AG04450 (cell line): ENCODE measurements around the gene TTC19. TPM values are rescaled to one million over a fixed set of nuclear protein-coding genes. Genes with fewer than 3 reads are reported as not detected.

Source experiments
- CTCF ChIA-PET: fragments of 300-600, 350-600 bp; formaldehyde crosslinking; extraction: SDS; loops from one replicate; lab custom pipeline; 2022; ENCODE audit warnings: antibody characterized with exemption, inconsistent platforms; lab: Charles Lee
- POLR2A ChIA-PET: fragments of 350-600 bp; formaldehyde crosslinking; extraction: SDS; loops from one replicate; lab custom pipeline; 2021; ENCODE audit warnings: antibody characterized with exemption, inconsistent platforms; lab: Yijun Ruan, JAX
- DNase-seq: peaks from one replicate; pipeline ENCODE4 v3.0.0-alpha.2; 2011; ENCODE audit warnings: low read depth, low spot score
- H3K27ac ChIP-seq: one replicate; pipeline ENCODE4 v1.5.1; 2012; ENCODE audit warnings: low read depth, low read length, control low read depth
- H3K27me3 ChIP-seq: one replicate; pipeline ENCODE4 v1.6.0; 2012; ENCODE audit warnings: low read length; ENCODE audit not compliant: control insufficient read depth, insufficient read depth
- H3K4me3 ChIP-seq: 2 replicates; pipeline ENCODE4 v1.5.1; 2011; ENCODE audit warnings: mild to moderate bottlenecking, low read depth, low read length, control low read depth
- H3K9me3 ChIP-seq: 2 replicates; pipeline ENCODE4 v1.5.1; 2012; ENCODE audit warnings: low read length; ENCODE audit not compliant: control insufficient read depth, insufficient read depth
- polyA minus RNA-seq: library from RNA; depleted of rRNA, polyadenylated mRNA; stranded (reverse); fragments of >200 nt; gene quantifications from 2 replicates; pipeline ENCODE4 v1.2.3, GENCODE V29; 2011; rRNA and poly(A)+ RNA removed
- polyA plus RNA-seq: library from polyadenylated mRNA; depleted of rRNA; stranded (reverse); fragments of >200 nt; gene quantifications from 2 replicates; pipeline ENCODE4 v1.2.3, GENCODE V29; 2011; rRNA removed
- TF ChIP-seq, protein P1 (sequence below): IDR thresholded peaks from 2 replicates; pipeline ENCODE4 v1.5.1; 2011; ENCODE audit warnings: low read depth, low read length, control low read depth, inconsistent platforms

Gene TTC19
- polyA plus RNA-seq (5.9 and 6.6 TPM in 2 replicates), polyA minus RNA-seq (7.2 and 8.0 TPM in 2 replicates)

DNA sequence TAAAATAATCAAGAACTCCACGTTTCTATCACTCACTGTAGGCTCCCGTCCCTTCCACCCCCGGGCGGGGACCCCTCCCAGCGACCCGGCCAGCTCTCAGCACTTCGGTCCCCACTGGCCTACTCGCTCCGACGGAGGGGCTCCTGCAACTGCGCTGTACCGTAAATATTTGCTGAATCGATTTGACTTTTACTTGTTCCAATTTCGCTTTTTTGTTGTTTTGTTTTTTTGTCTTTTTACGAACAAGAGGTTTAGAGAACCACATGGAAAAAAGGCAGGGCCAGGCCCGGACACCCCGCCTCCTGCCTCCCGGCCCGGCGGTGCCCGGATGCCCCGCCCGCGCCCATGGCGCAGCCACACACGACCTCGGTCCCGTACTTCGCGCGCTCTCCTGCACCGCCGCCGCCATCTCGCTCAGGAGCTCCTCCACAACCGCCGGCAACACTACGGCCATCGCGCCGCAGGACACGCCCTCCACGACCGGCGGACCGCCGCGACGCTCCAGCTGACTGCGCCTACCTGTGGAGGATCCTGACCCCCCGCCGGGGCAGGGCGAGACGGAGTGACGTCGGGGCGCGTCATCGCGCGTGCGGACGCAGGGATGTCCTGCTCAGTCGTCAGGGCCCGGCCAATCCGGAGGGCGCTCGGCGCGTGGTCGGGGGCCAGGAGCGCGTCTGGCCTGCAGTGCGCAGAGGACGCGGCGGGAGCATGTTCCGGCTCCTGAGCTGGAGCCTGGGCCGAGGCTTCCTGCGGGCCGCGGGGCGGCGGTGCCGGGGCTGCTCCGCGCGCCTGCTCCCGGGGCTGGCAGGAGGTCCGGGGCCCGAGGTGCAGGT lies at the start of gene TTC19, which contains the start of gene ZSWIM7:
TTC19 (plus strand) TSS at position 684 of the 833 bp plus-strand sequence; CDS start at position 709, 25 bp downstream.
ZSWIM7 (minus strand) TSS at position 564 of the 833 bp plus-strand sequence; CDS start at position 454, 110 bp downstream.
- Histone ChIP-seq H3K27ac (peak within 1 kb of the TSS; percentile 93), H3K9me3 (no peaks in the 10 kb centered on the region), H3K4me3 (peak within 1 kb of the TSS; percentile 80), H3K27me3 (no peaks in the 10 kb centered on the region)
- TF ChIP-seq, protein P1, sequence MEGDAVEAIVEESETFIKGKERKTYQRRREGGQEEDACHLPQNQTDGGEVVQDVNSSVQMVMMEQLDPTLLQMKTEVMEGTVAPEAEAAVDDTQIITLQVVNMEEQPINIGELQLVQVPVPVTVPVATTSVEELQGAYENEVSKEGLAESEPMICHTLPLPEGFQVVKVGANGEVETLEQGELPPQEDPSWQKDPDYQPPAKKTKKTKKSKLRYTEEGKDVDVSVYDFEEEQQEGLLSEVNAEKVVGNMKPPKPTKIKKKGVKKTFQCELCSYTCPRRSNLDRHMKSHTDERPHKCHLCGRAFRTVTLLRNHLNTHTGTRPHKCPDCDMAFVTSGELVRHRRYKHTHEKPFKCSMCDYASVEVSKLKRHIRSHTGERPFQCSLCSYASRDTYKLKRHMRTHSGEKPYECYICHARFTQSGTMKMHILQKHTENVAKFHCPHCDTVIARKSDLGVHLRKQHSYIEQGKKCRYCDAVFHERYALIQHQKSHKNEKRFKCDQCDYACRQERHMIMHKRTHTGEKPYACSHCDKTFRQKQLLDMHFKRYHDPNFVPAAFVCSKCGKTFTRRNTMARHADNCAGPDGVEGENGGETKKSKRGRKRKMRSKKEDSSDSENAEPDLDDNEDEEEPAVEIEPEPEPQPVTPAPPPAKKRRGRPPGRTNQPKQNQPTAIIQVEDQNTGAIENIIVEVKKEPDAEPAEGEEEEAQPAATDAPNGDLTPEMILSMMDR: no peak
- DNase-seq: peak; percentile 81
- ChIA-PET POLR2A (interaction anchor here (0.8 to 1.6 kb wide), 6 partner anchors 40 to 348 kb away, joined by 3 to 12 read pairs (median 7); partner anchors contain the start of gene ADORA2B), CTCF (interaction anchor here (0.7 to 2.8 kb wide), 6 partner anchors 51 to 346 kb away, joined by 3 to 19 read pairs (median 4); partner anchors contain the start of gene ADORA2B)

GRCh38 chr17:15951368-15952047 lies 48.1 kb upstream of the TTC19 start:
- H3K27me3 ChIP-seq: no peaks in the 10 kb centered on the region
- POLR2A ChIA-PET: no interaction called here
- TF ChIP-seq, protein P1: no peak
- H3K27ac ChIP-seq: no peak overlapping the region
- no peak overlapping the region for H3K4me3 ChIP-seq
- DNase-seq: no peak
- CTCF ChIA-PET: no interaction called here
- no peaks in the 10 kb centered on the region; the same call in 1 of the 2 replicates for H3K9me3 ChIP-seq

DNA sequence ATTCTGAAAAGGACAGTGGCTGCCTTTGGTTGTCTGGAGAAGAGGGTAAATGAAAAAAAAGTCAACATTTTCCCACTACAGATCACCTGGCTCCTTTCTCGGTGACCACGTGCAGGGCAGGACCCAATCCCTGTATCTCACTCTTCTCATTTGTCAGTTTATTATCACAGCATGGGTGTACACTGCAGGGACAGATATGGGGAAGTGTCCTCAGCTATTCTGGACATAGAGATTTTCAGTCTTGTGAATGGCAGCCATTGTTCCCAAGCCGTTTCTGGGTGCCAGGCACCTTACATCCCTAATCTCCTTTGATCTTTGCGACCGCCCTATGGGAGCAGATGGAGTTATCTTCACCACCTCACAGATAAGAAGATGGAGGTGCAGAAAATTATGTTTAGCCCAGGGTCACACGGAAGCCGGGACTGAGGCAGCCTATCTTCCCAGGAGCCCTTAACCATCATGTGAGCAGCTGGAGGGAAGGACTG lies 47.5 kb upstream of the TTC19 start:
- POLR2A ChIA-PET: no interaction called here
- CTCF ChIA-PET: no interaction called here
- no peaks in the 10 kb centered on the region for H3K27me3 ChIP-seq
- H3K4me3 ChIP-seq: no peak overlapping the region
- H3K9me3 ChIP-seq: no peaks in the 10 kb centered on the region; the same call in 1 of the 2 replicates
- DNase-seq: no peak
- H3K27ac ChIP-seq: no peak overlapping the region
- TF ChIP-seq, protein P1: no peak

DNA sequence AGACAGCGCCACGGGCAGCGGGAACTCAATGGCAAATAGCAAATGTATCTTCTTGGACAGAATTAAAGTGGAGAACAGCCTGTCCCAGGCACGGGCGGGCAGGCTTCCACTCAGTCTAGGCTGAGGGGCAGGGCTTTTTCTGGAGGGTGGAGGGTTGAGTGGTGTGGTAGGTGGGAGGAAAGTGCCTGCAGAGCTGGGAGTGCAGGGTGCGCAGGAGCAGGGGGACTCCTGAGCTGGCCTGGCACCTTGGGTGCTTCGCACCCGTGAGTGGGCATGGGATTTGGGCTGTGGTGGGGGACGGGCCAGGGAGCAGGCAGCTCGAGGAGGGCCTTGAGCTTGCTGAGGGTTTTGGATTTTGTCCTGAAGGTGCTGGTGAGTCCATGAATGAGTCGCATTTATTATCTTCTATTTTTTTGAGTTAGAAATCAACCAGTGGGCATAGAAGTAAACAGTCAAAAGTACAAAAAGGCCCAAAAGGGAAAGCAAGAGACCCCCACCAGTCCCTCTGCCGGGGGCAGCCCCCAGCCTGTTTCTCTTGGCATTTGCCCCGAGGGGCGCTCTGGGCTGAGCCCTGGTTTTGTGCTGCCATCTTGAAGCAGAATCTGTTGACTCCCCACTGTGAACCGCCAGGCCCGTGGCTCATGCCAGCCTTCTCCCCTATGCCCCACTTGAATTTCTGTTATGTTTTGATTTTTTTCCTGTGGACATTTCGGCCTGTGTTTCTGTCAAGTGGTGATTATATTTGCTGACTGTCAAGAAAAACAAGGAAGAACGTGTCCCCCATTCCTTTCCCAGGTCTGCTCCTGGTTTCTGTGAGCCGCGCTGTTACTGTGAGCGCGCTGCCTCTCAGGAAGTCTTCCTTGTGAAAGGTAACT lies 46.5 kb upstream of the TTC19 start:
- no peak overlapping the region for H3K27ac ChIP-seq
- H3K4me3 ChIP-seq: no peak overlapping the region
- ChIA-PET CTCF (no interaction called here), POLR2A (interaction anchor here (1.2 kb wide), 1 partner anchor 46 kb away, joined by 3 read pairs; the partner anchor contains the start of genes TTC19 and ZSWIM7)
- H3K9me3 ChIP-seq: no peaks in the 10 kb centered on the region; the same call in 1 of the 2 replicates
- TF ChIP-seq, protein P1: no peak
- no peaks in the 10 kb centered on the region for H3K27me3 ChIP-seq
- no peak for DNase-seq
